GM19043 (cell line): ENCODE results near the gene SLC34A1.

Source experiments
- ATAC-seq: cut with Tn5 transposase; IDR thresholded peaks from one replicate; pipeline ENCODE4 v1.9.1; 2021; ENCODE audit warnings: low read depth; ENCODE audit not compliant: unreplicated experiment

The SLC34A1 gene

GRCh38 chr5:177443144-177443983, 59.1 kb downstream of the SLC34A1 start:
- ATAC-seq = no peak

- no peak for ATAC-seq
Observed at GRCh38 chr5:177444106-177445051, 60.1 kb downstream of the SLC34A1 start.

GRCh38 chr5:177445052-177445916, 61.0 kb downstream of the SLC34A1 start:
- ATAC-seq = no peak

- ATAC-seq = no peak
Observed at GRCh38 chr5:177445917-177446199, 61.6 kb downstream of the SLC34A1 start.

GRCh38 chr5:177446200-177447065, 62.2 kb downstream of the SLC34A1 start, which contains the start of gene PRR7:
TSS of gene PRR7 (plus strand) at chr5:177446814. CDS start at chr5:177455068, 8,254 bp downstream.
- ATAC-seq = peak; percentile 53

GRCh38 chr5:177447066-177447610, 62.9 kb downstream of the SLC34A1 start:
- peak; percentile 36 for ATAC-seq

GRCh38 chr5:177447611-177448243, 63.5 kb downstream of the SLC34A1 start:
- ATAC-seq = no peak
